Osteoblast (primary cell): Measurements from ENCODE around the gene GRID1. TPM values are rescaled to one million over a fixed set of nuclear protein-coding genes. Genes with fewer than 3 reads are reported as not detected.

Experiments used
- DNase-seq: peaks from one replicate; pipeline ENCODE4 v3.0.0; 2011; ENCODE audit warnings: low spot score, mixed read lengths; ENCODE audit not compliant: insufficient read length; ENCODE audit errors: missing footprints
- H2AFZ ChIP-seq: 2 replicates; pipeline ENCODE4 v1.6.0; 2011; ENCODE audit warnings: mild to moderate bottlenecking, low read length
- H3K27ac ChIP-seq: 2 replicates; pipeline ENCODE4 v1.5.1; 2011; ENCODE audit warnings: mild to moderate bottlenecking, low read depth, low read length, moderate library complexity
- H3K27me3 ChIP-seq: 2 replicates; pipeline ENCODE4 v1.6.0; 2012; ENCODE audit warnings: mild to moderate bottlenecking, control low read depth, inconsistent platforms, low read length, moderate library complexity; ENCODE audit not compliant: insufficient read depth
- H3K36me3 ChIP-seq: 2 replicates; pipeline ENCODE4 v1.5.1; 2011; ENCODE audit warnings: mild to moderate bottlenecking, low read length, control low read depth, moderate library complexity; ENCODE audit not compliant: insufficient read depth
- H3K4me1 ChIP-seq: 2 replicates; pipeline ENCODE4 v1.5.1; 2011; ENCODE audit warnings: mild to moderate bottlenecking, low read length, control low read depth, moderate library complexity; ENCODE audit not compliant: insufficient read depth
- H3K4me2 ChIP-seq: 2 replicates; pipeline ENCODE4 v1.6.0; 2011; ENCODE audit warnings: mild to moderate bottlenecking, low read length; ENCODE audit not compliant: insufficient read depth
- H3K4me3 ChIP-seq: fragments of 200-600 bp; sonication (generic); 3 replicates; pipeline ENCODE4 v1.5.1; 2012; ENCODE audit warnings: mild to moderate bottlenecking, low read length, inconsistent platforms; ENCODE audit not compliant: insufficient read depth
- H3K79me2 ChIP-seq: 2 replicates; pipeline ENCODE4 v1.6.0; 2012; ENCODE audit warnings: mild to moderate bottlenecking, low read length, control low read depth, inconsistent platforms; ENCODE audit not compliant: insufficient read depth
- H3K9me3 ChIP-seq: 2 replicates; pipeline ENCODE4 v1.5.1; 2011; ENCODE audit warnings: low read depth, low read length, control low read depth
- H4K20me1 ChIP-seq: 2 replicates; pipeline ENCODE4 v1.6.0; 2012; ENCODE audit warnings: mild to moderate bottlenecking, low read length, control low read depth; ENCODE audit not compliant: insufficient read depth
- total RNA-seq: library from RNA; depleted of rRNA; stranded (reverse); fragments of >200 nt; gene quantifications from 2 replicates; pipeline ENCODE4 v1.2.3, GENCODE V29; 2012
- TF ChIP-seq, protein P1 (sequence below): IDR thresholded peaks from 2 replicates; pipeline ENCODE4 v1.5.1; 2011; ENCODE audit warnings: mild to moderate bottlenecking, low read depth, low read length, moderate library complexity; ENCODE audit errors: extremely low read depth

The GRID1 gene
- total RNA-seq, 1 donor: not detected

DNA sequence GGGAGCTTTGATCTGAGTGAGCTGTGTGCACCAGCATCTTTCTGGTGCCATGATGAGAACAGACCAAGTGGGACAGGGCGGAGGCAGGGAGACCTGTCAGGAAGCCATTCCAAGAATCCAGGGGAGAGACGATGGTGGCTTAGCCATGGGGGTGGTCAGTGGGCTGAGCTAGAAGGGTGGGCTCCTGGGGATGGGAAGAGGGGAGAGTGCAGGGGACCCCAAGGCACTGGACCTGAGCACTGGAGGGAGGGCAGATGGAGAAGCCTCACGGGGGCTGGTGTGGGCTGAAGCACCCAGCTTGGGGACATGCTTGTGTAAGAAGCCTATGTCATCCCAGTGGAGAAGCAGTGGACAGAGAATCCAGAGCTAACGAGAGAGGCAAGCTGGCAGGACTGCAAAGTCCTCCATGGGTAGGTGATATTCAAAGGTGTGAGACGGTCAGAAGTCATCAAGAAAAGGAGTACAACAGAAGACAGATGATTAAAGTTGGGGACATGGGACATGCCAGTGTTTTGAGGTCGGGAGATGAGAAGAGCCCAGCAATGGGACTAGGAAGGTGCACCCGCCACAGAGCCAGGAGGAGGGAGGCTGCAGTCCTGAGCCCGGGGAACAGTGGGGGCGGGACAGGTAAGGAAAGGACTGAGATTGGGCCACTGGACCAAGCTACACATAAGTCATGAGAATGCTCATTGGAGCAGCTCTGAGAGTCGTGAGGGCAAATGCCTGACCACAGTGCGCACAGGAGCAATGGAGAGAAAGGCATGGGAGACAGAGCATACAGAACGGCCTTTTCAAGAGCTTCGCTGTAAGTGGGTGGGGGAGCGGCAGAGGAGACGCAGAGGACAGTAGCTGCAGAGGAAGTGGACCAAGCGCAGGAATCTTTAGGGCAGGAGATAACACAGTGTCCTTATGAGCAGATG, 72.0 kb downstream of the GRID1 start:
- H2AFZ ChIP-seq: no peak overlapping the region
- TF ChIP-seq, protein P1, sequence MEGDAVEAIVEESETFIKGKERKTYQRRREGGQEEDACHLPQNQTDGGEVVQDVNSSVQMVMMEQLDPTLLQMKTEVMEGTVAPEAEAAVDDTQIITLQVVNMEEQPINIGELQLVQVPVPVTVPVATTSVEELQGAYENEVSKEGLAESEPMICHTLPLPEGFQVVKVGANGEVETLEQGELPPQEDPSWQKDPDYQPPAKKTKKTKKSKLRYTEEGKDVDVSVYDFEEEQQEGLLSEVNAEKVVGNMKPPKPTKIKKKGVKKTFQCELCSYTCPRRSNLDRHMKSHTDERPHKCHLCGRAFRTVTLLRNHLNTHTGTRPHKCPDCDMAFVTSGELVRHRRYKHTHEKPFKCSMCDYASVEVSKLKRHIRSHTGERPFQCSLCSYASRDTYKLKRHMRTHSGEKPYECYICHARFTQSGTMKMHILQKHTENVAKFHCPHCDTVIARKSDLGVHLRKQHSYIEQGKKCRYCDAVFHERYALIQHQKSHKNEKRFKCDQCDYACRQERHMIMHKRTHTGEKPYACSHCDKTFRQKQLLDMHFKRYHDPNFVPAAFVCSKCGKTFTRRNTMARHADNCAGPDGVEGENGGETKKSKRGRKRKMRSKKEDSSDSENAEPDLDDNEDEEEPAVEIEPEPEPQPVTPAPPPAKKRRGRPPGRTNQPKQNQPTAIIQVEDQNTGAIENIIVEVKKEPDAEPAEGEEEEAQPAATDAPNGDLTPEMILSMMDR: no peak
- H3K36me3 ChIP-seq: no peaks in the 10 kb centered on the region
- no peaks in the 10 kb centered on the region for H3K27me3 ChIP-seq
- H3K4me2 ChIP-seq: no peak overlapping the region
- DNase-seq: no peak
- no peak overlapping the region for H3K4me3 ChIP-seq
- no peaks in the 10 kb centered on the region for H3K4me1 ChIP-seq
- no peaks in the 10 kb centered on the region for H3K79me2 ChIP-seq
- no peak overlapping the region for H3K27ac ChIP-seq
- no peaks in the 10 kb centered on the region for H3K9me3 ChIP-seq
- no peaks in the 10 kb centered on the region for H4K20me1 ChIP-seq

DNA sequence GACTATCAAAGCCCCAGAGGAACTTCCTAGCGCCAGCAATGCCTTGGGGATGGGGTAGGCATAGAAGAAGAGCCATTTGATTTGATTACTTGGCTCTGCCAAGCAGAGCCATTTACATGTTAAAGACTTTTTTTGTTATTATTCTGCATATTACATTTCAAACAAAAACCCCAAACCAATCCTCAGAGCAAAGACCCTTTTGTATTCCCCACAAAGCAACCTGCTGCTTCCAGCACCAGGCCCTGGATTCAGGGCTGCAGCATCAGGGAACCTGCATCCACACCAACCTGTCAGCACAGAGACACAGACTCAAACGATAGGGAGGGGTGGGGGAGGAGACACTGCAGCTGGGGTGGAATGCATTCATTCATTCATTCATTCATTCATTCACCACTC, 73.2 kb downstream of the GRID1 start:
- H4K20me1 ChIP-seq: no peaks in the 10 kb centered on the region
- H3K79me2 ChIP-seq: no peaks in the 10 kb centered on the region
- H3K4me1 ChIP-seq: no peaks in the 10 kb centered on the region
- H3K36me3 ChIP-seq: no peaks in the 10 kb centered on the region
- TF ChIP-seq, protein P1: no peak
- H3K27me3 ChIP-seq: no peaks in the 10 kb centered on the region
- H3K27ac ChIP-seq: no peak overlapping the region
- no peak overlapping the region for H2AFZ ChIP-seq
- no peaks in the 10 kb centered on the region for H3K9me3 ChIP-seq
- no peak for DNase-seq
- H3K4me2 ChIP-seq: no peak overlapping the region
- no peak overlapping the region for H3K4me3 ChIP-seq

DNA sequence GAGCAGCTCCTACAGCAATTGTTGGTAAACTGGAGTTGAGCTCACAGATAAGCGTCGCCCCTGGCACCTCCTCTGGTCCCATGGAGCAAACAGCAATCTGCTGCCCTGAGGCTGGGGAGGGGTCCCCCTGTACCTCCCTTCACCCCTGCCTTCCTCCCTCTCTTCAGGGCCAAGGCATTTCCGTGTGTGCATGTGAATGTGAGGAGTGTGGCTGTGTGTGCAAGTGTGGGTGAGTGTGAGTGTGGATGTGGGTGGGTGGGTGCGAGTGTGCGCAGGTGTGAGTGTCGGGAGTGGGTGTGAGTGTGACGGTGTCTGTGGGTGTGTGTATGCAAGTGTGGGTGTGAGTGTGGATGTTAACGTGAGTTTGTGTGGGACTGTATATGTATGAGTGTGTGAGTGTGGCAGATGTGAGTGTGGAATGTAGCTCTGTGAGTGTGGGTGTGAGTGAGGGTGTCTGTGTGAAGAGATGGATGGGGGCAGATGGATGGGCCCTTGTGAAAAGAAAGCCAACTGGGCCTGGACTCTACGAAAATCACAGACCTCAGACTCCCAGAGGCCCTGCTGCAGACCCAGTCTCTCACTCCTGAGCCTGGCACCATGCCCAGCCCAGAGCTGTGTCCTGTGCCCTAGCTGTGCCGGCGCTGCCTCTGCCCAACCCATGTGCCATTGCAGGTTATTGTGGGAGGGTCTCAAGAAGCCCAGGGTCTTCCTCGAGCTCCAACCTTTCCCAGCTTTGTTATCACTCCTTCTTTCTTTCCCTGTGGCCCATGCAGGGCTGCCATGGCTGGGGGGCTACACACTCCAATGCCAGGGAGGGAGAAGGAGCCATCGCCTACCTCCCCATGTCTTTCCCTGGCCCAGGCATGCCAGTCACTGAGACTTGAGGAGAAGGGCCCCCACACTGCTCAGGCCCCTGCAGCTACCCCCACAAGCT, 73.9 kb downstream of the GRID1 start:
- H3K36me3 ChIP-seq: no peaks in the 10 kb centered on the region
- H3K79me2 ChIP-seq: no peaks in the 10 kb centered on the region
- no peak overlapping the region for H3K27ac ChIP-seq
- no peaks in the 10 kb centered on the region for H3K4me1 ChIP-seq
- no peaks in the 10 kb centered on the region for H4K20me1 ChIP-seq
- DNase-seq: no peak
- no peak overlapping the region for H2AFZ ChIP-seq
- TF ChIP-seq, protein P1: no peak
- no peak overlapping the region for H3K4me3 ChIP-seq
- H3K27me3 ChIP-seq: no peaks in the 10 kb centered on the region
- no peaks in the 10 kb centered on the region for H3K9me3 ChIP-seq
- no peak overlapping the region for H3K4me2 ChIP-seq
